ENCODE results near the gene CPPED1. TPM values are rescaled to one million over a fixed set of nuclear protein-coding genes. Genes with fewer than 3 reads are reported as not detected.

The CPPED1 gene
- 6.0 and 9.7 TPM in 2 replicates for total RNA-seq (ENCODE audit: low replicate concordance)

- no peaks in the 10 kb centered on the region for H3K9me3 Mint-ChIP-seq
- H3K27ac ChIP-seq, result no peak within 1 kb of the TSS
Observed at GRCh38 chr16:12803203-12804093, at the start of gene CPPED1. Gene CPPED1 (minus strand): TSS chr16:12803887. CDS start chr16:12803776, 111 bp downstream.

GRCh38 chr16:12850186-12850585, 46.5 kb upstream of the CPPED1 start:
- no peak overlapping the region for H3K4me3 ChIP-seq
- no peaks in the 10 kb centered on the region for H4K20me1 ChIP-seq (ENCODE audit: low read depth)
- no peaks in the 10 kb centered on the region for H3K4me1 ChIP-seq
- H3K27me3 Mint-ChIP-seq (ENCODE audit: insufficient read depth, low read depth), result no peaks in the 10 kb centered on the region
- no peak overlapping the region for H2AFZ ChIP-seq (replicated peaks)
- no peaks in the 10 kb centered on the region for H3K9me3 ChIP-seq (ENCODE audit: low read depth)
- no peak overlapping the region for H3K27ac Mint-ChIP-seq
- H3K36me3 Mint-ChIP-seq, result no peaks in the 10 kb centered on the region
- H3K9ac ChIP-seq, result no peak overlapping the region
- H3F3A ChIP-seq (ENCODE audit: low read depth), result no peaks in the 10 kb centered on the region
- no peak for DNase-seq (ENCODE audit: low spot score)
- H3K4me2 ChIP-seq, result no peak overlapping the region
- no peaks in the 10 kb centered on the region for H3K4me1 Mint-ChIP-seq
- no peak for TF ChIP-seq EZH2 (IDR thresholded peaks at IDR 0.05)
- TF ChIP-seq EZH2phosphoT487 (IDR thresholded peaks at IDR 0.05), result no peak
- TF ChIP-seq CTCF (IDR thresholded peaks at IDR 0.05), result no peak
- no peak overlapping the region for H3K27ac ChIP-seq
- H3K27me3 ChIP-seq, result no peaks in the 10 kb centered on the region
- H3K36me3 ChIP-seq, result no peaks in the 10 kb centered on the region
- no peaks in the 10 kb centered on the region for H3K9me3 Mint-ChIP-seq
- no peak overlapping the region for H3K4me3 Mint-ChIP-seq
- no peaks in the 10 kb centered on the region for H3K79me2 ChIP-seq (ENCODE audit: low read depth)

More at GRCh38 chr16:12803203-12804093, at the start of gene CPPED1:
- H3K36me3 ChIP-seq, result no peaks in the 10 kb centered on the region
- peak; percentile 94 for DNase-seq (ENCODE audit: low spot score)
- peaks cover 4% of the 10 kb centered on the region for H3F3A ChIP-seq (ENCODE audit: low read depth)
- H3K9ac ChIP-seq, result no peak within 1 kb of the TSS
- H3K27me3 ChIP-seq, result no peaks in the 10 kb centered on the region
- peaks cover 5% of the 10 kb centered on the region for H3K79me2 ChIP-seq (ENCODE audit: low read depth)
- peak within 1 kb of the TSS; percentile 76 for H3K4me3 ChIP-seq
- H3K4me3 Mint-ChIP-seq, result peak within 1 kb of the TSS; percentile 91
- no peaks in the 10 kb centered on the region for H3K4me1 ChIP-seq
- peaks cover 24% of the 10 kb centered on the region for H3K4me1 Mint-ChIP-seq
- H2AFZ ChIP-seq (replicated peaks), result peak within 1 kb of the TSS; percentile 95
- peaks cover 3% of the 10 kb centered on the region for H3K27me3 Mint-ChIP-seq (ENCODE audit: insufficient read depth, low read depth)
- TF ChIP-seq EZH2 (IDR thresholded peaks at IDR 0.05) (peak; percentile 75), EZH2phosphoT487 (IDR thresholded peaks at IDR 0.05) (peak; percentile 28), CTCF (IDR thresholded peaks at IDR 0.05) (peak; percentile 4)
- no peaks in the 10 kb centered on the region for H4K20me1 ChIP-seq (ENCODE audit: low read depth)
- peak within 1 kb of the TSS; percentile 81 for H3K4me2 ChIP-seq
- H3K36me3 Mint-ChIP-seq, result no peaks in the 10 kb centered on the region
- H3K27ac Mint-ChIP-seq, result peak within 1 kb of the TSS; percentile 92
- no peaks in the 10 kb centered on the region for H3K9me3 ChIP-seq (ENCODE audit: low read depth)

- no peak overlapping the region for H3K4me3 Mint-ChIP-seq
- H3K36me3 Mint-ChIP-seq, result no peaks in the 10 kb centered on the region
- no peaks in the 10 kb centered on the region for H3K27me3 Mint-ChIP-seq (ENCODE audit: insufficient read depth, low read depth)
- DNase-seq (ENCODE audit: low spot score), result no peak
- H3K27ac Mint-ChIP-seq, result no peak overlapping the region
- H3F3A ChIP-seq (ENCODE audit: low read depth), result no peaks in the 10 kb centered on the region
- no peak overlapping the region for H2AFZ ChIP-seq (replicated peaks)
- H3K27me3 ChIP-seq, result no peaks in the 10 kb centered on the region
- no peak overlapping the region for H3K9ac ChIP-seq
- H3K36me3 ChIP-seq, result no peaks in the 10 kb centered on the region
- no peaks in the 10 kb centered on the region for H3K9me3 Mint-ChIP-seq
- no peaks in the 10 kb centered on the region for H4K20me1 ChIP-seq (ENCODE audit: low read depth)
- no peak for TF ChIP-seq EZH2phosphoT487 (IDR thresholded peaks at IDR 0.05)
- no peak for TF ChIP-seq CTCF (IDR thresholded peaks at IDR 0.05)
- TF ChIP-seq EZH2 (IDR thresholded peaks at IDR 0.05), result no peak
- no peaks in the 10 kb centered on the region for H3K4me1 ChIP-seq
- H3K4me3 ChIP-seq, result no peak overlapping the region
- no peaks in the 10 kb centered on the region for H3K9me3 ChIP-seq (ENCODE audit: low read depth)
- no peak overlapping the region for H3K4me2 ChIP-seq
- no peaks in the 10 kb centered on the region for H3K4me1 Mint-ChIP-seq
- no peak overlapping the region for H3K27ac ChIP-seq
- H3K79me2 ChIP-seq (ENCODE audit: low read depth), result no peaks in the 10 kb centered on the region
Observed at GRCh38 chr16:12846592-12846991, 42.9 kb upstream of the CPPED1 start.
